Pancreas (tissue), 10 donors: ENCODE results near the gene LMTK2. TPM values are rescaled to one million over a fixed set of nuclear protein-coding genes. Genes with fewer than 3 reads are reported as not detected.

ENCODE experiments used
- ATAC-seq, 4 donors: fragments of 200-7000 bp; cut with Tn5 transposase; one replicate each; pipeline versions ENCODE4 v1.8.0 to v1.9.1; 2020; ENCODE audit warnings: mild to moderate bottlenecking in 4 of 4, moderate library complexity in 4 of 4
- DNase-seq, 6 donors: peaks; one replicate each; pipeline ENCODE4 v3.0.0-alpha.2; 2020
- FAIRE-seq: peaks from 2 replicates; lab custom pipeline; 2012; peaks lifted over from hg19 to GRCh38; lab: Jason Lieb, UNC
- H3K27ac ChIP-seq, 4 donors: fragments of 200-600 bp; sonication (generic); 1 replicate in 3 of 4; 2 replicates in 1 of 4; pipeline versions ENCODE4 v1.5.0 to v1.8.0; 2020
- H3K27me3 ChIP-seq, 4 donors: fragments of 200-600 bp; one replicate each; pipeline ENCODE4 v1.8.0; 2021
- H3K36me3 ChIP-seq, 3 donors: fragments of 200-600 bp; sonication (generic) in 1 of 3; one replicate each; pipeline versions ENCODE4 v1.5.0 to v1.8.0; 2020 to 2021
- H3K4me1 ChIP-seq, 3 donors: fragments of 200-600 bp; one replicate each; pipeline ENCODE4 v1.8.0; 2021
- H3K4me3 ChIP-seq, 4 donors: fragments of 200-600 bp; sonication (generic) in 2 of 4; one replicate each; pipeline versions ENCODE4 v1.5.0 to v1.8.0; 2020 to 2021
- H3K9me3 ChIP-seq, 4 donors: fragments of 200-600 bp; one replicate each; pipeline ENCODE4 v1.8.0; 2021
- whole genome bisulfite sequencing, 2 donors: extraction: QIAGEN DNeasy Blood & Tissue Kit; methylation state at CpG; one replicate each; pipeline ENCODE4 v1.1.7; 2013; 5-methylcytosine and 5-hydroxymethylcytosine counted together
- intact Hi-C, 3 donors: fragments of 100-400 bp; cut with DNase I; formaldehyde crosslinking; loops; one replicate each; pipeline versions ENCODE4 v1.11.1 to v1.14.2; 2022
- polyA plus RNA-seq, 2 donors: library from polyadenylated mRNA; stranded (reverse); fragments of 200-250 nt; gene quantifications; one replicate each; pipeline ENCODE4 v1.2.3, GENCODE V29; 2013
- total RNA-seq, 6 donors: library from RNA; stranded (reverse); fragmentation: NEBNext Ultra II Directional in 4 of 6; extraction: Animal tissue kit (Norgen Biotek cat#: 25700) in 4 of 6; gene quantifications; one replicate each; pipeline versions ENCODE4 v1.2.1 to v1.2.4, GENCODE V29; 2021 to 2023
- TF ChIP-seq, protein P1 (sequence below), 4 donors: fragments of 200-600 bp; sonication (generic) in 3 of 4; IDR thresholded peaks; one replicate each; pipeline versions ENCODE4 v1.5.0 to v1.8.0; 2021; ENCODE audit warnings: antibody characterized with exemption in 4 of 4
- donor health status: healthy with polysubstance abuse.
- donor health status: DM: no; HTN: no; CAD: no; lungs with moderate emphysema.
- donor health status: DM: no; HTN: no; CAD: no.
- donor health status: control.
- donor health status: control.
- donor health status: Bipolar disorder and iron deficiency.
- donor health status: DM: yes; HTN: yes; CAD: no.
- donor health status: DM: no; HTN: no; CAD: no.
- donor health status: DM: no; HTN: no; CAD: no.
- donor health status: DM: yes; HTN: yes; CAD: no.

LMTK2 gene
- total and polyA plus RNA-seq, 8 donors: 5.9 to 20.0 (median 16.5) TPM

DNA sequence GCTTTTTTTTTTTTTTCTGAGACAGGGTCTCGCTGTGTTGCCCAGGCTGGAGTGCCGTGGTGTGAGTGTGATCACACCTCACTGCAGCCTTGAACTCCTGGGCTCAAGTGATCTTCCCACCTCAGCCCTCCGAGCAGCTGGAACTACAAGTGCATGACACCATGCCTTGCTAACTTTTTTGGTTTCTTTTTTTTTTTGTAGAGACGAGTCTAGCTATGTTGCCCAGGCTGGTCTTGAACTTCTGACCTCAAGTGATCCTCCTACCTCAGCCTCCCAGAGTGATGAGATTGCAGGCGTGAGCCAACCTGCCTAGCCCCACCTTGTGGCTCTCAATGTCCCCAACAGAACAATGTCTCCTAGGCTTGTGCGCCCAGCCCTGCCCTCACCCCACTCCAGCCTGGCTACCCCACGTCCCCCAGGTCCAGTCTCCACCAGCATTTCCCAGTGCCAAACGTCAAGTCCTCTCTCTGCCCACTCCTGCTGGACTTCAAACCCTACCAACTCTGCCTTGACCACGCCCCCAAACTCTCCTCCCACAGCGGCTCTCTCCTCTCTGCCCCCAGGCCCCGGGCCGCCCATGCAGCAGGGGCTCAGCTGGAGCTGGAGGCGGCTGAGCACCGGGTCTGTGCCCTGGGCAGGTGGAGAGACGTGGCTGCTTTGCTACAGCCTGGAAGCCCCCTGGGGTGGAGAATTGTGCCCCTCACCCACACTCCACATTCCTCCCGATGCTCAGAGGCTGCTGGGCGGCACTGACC is 123.5 kb downstream of the LMTK2 start:
- no peak for ATAC-seq
- peak in 2 of 6 donors; percentile 44 to 54 for DNase-seq
- intact Hi-C loops: loop anchor here in 1 of 3 donors (10.0 kb wide), 1 partner anchor 125 kb away; the partner anchor contains the start of gene LMTK2
- Histone ChIP-seq H3K4me3 (no peak overlapping the region), H3K9me3 (no peaks in the 10 kb centered on the region), H3K27ac (peak overlapping the region in 1 of 4 donors; percentile 86), H3K36me3 (no peaks in the 10 kb centered on the region), H3K27me3 (no peaks in the 10 kb centered on the region), H3K4me1 (peaks cover 6 to 18% (median 12%) of the 10 kb centered on the region in 3 donors)
- FAIRE-seq: no peak
- TF ChIP-seq, protein P1, sequence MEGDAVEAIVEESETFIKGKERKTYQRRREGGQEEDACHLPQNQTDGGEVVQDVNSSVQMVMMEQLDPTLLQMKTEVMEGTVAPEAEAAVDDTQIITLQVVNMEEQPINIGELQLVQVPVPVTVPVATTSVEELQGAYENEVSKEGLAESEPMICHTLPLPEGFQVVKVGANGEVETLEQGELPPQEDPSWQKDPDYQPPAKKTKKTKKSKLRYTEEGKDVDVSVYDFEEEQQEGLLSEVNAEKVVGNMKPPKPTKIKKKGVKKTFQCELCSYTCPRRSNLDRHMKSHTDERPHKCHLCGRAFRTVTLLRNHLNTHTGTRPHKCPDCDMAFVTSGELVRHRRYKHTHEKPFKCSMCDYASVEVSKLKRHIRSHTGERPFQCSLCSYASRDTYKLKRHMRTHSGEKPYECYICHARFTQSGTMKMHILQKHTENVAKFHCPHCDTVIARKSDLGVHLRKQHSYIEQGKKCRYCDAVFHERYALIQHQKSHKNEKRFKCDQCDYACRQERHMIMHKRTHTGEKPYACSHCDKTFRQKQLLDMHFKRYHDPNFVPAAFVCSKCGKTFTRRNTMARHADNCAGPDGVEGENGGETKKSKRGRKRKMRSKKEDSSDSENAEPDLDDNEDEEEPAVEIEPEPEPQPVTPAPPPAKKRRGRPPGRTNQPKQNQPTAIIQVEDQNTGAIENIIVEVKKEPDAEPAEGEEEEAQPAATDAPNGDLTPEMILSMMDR (IDR thresholded peaks at IDR 0.05): no peak
- 90 to 92% methylated on average over 16 to 17 of the region's 17 CpGs for WGBS, 2 donors

DNA sequence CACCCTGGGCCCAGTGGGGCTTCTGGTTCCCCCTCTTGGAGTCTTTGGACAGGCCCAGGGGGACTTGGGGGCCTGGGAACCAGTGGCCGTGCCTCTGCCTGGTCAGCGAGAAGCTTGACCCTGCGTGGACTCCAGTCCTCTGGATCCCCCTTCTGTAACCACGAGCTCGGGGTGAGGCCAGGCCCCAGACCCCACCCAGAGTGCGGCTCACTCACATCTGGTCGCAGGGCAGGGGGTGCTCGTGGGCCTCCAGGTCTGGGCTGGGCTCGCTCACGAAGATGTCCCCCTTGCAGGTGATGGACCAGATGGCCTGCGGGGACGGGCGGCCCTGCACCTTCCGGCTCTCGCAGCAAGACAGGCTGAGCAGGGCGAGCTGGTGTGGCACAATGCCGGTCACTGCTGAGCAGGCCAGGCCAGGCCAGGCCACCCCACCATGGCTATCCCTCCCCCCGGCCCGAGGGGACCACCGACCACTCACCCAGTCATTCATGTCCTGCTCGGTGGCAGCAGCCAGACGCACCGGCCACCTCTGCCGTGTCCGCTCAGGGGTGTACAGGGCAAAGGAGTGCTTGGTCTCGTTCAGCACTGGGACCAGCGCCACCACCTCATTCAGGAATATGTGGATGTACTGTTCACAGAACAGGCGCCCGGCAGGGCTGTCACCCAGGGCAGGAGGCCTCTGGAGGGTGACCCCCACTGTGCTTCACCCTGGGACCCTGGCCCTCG is 124.2 kb downstream of the LMTK2 start:
- Histone ChIP-seq H3K27me3 (no peaks in the 10 kb centered on the region), H3K27ac (no peak overlapping the region), H3K4me3 (no peak overlapping the region), H3K4me1 (peaks cover 6 to 18% (median 12%) of the 10 kb centered on the region in 3 donors), H3K9me3 (no peaks in the 10 kb centered on the region), H3K36me3 (no peaks in the 10 kb centered on the region)
- intact Hi-C loops: loop anchor here in 1 of 3 donors (10.0 kb wide), 1 partner anchor 126 kb away; the partner anchor contains the start of gene LMTK2
- peak in 2 of 6 donors; percentile 43 to 80 for DNase-seq
- no peak for FAIRE-seq
- 96% methylated on average over 30 of the region's 30 CpGs for WGBS, 2 donors
- ATAC-seq: no peak
- TF ChIP-seq, protein P1 (IDR thresholded peaks at IDR 0.05): no peak

DNA sequence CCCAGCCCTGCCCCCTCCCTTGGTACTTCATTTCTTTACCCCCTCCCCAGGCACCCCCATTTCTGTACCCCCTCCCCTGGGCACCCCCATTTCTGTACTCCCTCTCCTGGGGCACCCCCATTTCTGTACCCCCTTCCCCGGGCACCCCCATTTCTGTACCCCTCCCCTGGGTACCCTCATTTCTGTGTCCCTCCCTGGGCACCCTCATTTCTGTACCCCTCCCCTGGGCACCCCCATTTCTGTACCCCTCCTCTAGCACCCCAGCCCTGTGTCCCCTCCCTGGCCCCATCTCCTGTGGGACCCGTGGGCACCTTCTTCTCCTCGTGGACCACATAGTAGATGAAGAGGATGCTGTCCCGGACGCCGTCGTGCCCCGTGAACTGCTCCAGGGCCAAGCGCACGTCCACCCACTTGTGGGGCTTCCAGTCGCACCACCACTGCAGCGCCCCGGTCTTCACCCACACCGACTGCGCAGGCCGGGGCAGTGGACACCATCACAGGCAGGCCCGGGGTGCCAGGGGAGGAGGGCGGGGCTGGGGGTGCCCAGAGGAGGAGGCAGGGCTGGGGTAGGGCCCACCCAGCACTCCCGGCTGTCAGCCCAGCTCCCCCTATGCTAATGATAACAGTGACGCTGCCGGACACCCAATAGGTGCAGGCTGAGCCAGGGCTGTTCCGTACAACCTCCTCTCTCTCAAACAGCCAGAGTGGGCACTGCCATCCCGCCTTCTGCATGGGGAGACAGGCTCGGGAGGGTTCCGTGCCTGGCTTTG is 125.0 kb downstream of the LMTK2 start:
- Histone ChIP-seq H3K4me3 (no peak overlapping the region), H3K36me3 (no peaks in the 10 kb centered on the region), H3K27me3 (no peaks in the 10 kb centered on the region), H3K27ac (no peak overlapping the region), H3K4me1 (peaks cover 6 to 18% (median 12%) of the 10 kb centered on the region in 3 donors), H3K9me3 (no peaks in the 10 kb centered on the region)
- WGBS, 2 donors: 92 to 94% methylated on average over 25 of the region's 25 CpGs
- TF ChIP-seq, protein P1 (IDR thresholded peaks at IDR 0.05): no peak
- DNase-seq (peak in 2 of 6 donors; percentile 31 to 74), FAIRE-seq (no peak), ATAC-seq (no peak)
- intact Hi-C loops: loop anchor here in 1 of 3 donors (10.0 kb wide), 1 partner anchor 127 kb away; the partner anchor contains the start of gene LMTK2

DNA sequence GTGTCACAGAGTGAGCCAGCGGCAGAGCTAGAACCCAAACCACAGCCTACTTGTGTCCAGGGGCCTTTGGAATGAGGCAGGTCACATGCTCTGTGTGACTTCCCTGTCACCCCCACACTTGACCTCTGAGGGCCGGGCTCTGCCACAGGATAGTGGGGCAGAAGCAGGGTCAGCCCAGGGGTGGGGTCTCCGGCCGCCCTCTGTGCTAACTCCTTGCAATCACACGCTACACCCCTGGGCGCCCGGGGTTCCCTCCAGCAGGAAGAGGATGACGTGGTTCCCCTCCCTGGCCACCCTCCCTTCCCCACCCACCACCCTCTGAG is 125.6 kb downstream of the LMTK2 start:
- WGBS, 2 donors: 92 to 97% methylated on average over 8 of the region's 8 CpGs
- no peak for FAIRE-seq

More for the DNA sequence above, 125.6 kb downstream of the LMTK2 start:
- Histone ChIP-seq H3K4me3 (no peak overlapping the region), H3K27me3 (no peaks in the 10 kb centered on the region), H3K9me3 (no peaks in the 10 kb centered on the region), H3K4me1 (peaks cover 6 to 18% (median 12%) of the 10 kb centered on the region in 3 donors), H3K36me3 (no peaks in the 10 kb centered on the region), H3K27ac (no peak overlapping the region)
- DNase-seq: peak in 2 of 6 donors; percentile 30 to 57
- intact Hi-C loops: loop anchor here in 1 of 3 donors (10.0 kb wide), 1 partner anchor 127 kb away; the partner anchor contains the start of gene LMTK2
- TF ChIP-seq, protein P1 (IDR thresholded peaks at IDR 0.05): no peak
- no peak for ATAC-seq
